ENCODE measurements around the gene CCNE1.
A peak's percentile ranks its signal among the peaks of the same experiment; 100 is the strongest.

CCNE1 gene

DNA sequence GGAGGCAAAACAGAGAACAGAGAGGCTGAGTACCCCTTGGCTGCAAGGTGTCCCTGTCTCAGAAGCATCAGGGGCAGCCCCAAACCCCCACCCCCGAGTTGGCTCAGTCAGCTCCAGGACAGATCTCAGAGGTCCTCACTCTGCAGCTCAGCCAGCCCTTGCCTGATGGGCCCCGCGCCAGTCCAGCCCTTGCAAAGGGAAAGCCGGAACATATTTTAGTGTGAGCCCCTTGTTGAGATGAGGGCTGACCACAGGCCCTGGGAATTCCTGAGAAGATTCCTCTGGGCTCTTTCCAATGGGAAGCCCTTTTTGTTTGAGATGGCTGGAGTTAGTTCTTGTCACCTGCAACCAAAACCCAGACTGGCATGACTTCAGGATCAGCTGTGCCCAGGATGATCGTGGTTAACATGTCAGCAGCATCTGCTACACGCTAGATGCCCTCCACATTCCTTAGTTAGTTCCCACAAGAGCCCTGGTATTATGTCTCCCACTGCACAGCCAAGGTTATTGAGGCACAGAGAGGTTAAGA lies 33.9 kb upstream of the CCNE1 start:
- Histone ChIP-seq H3K9me2 (replicated peaks; ENCODE audit: low read depth, low read length) (no peaks in the 10 kb centered on the region), H3K27me3 (ENCODE audit: insufficient read depth, low read length, poor library complexity, severe bottlenecking) (no peaks in the 10 kb centered on the region), H4K20me1 (ENCODE audit: insufficient read depth, low read length, poor library complexity, severe bottlenecking) (no peaks in the 10 kb centered on the region), H3K4me1 (ENCODE audit: insufficient read depth, low read length, poor library complexity, severe bottlenecking) (peaks cover 11% of the 10 kb centered on the region), H3K4me2 (ENCODE audit: low read depth, low read length, poor library complexity, severe bottlenecking) (no peak overlapping the region), H3K9ac (ENCODE audit: low read depth, low read length, poor library complexity, severe bottlenecking) (no peak overlapping the region), H3K4me3 (ENCODE audit: low read length, poor library complexity, severe bottlenecking) (no peak overlapping the region), H3K9me3 (ENCODE audit: insufficient read depth, low read depth, low read length) (no peaks in the 10 kb centered on the region), H3F3A (ENCODE audit: low read depth) (no peaks in the 10 kb centered on the region), H3K36me3 (ENCODE audit: insufficient read depth, low read length) (no peaks in the 10 kb centered on the region), H3K79me2 (ENCODE audit: insufficient read depth, low read length) (no peaks in the 10 kb centered on the region), H2AFZ (ENCODE audit: low read length) (no peak overlapping the region)
- TF ChIP-seq, protein P1, sequence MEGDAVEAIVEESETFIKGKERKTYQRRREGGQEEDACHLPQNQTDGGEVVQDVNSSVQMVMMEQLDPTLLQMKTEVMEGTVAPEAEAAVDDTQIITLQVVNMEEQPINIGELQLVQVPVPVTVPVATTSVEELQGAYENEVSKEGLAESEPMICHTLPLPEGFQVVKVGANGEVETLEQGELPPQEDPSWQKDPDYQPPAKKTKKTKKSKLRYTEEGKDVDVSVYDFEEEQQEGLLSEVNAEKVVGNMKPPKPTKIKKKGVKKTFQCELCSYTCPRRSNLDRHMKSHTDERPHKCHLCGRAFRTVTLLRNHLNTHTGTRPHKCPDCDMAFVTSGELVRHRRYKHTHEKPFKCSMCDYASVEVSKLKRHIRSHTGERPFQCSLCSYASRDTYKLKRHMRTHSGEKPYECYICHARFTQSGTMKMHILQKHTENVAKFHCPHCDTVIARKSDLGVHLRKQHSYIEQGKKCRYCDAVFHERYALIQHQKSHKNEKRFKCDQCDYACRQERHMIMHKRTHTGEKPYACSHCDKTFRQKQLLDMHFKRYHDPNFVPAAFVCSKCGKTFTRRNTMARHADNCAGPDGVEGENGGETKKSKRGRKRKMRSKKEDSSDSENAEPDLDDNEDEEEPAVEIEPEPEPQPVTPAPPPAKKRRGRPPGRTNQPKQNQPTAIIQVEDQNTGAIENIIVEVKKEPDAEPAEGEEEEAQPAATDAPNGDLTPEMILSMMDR (conservative IDR thresholded peaks at IDR 0.05; ENCODE audit: low read length), result no peak
- no peak for TF ChIP-seq EZH2phosphoT487 (IDR thresholded peaks at IDR 0.05; ENCODE audit: borderline replicate concordance)

DNA sequence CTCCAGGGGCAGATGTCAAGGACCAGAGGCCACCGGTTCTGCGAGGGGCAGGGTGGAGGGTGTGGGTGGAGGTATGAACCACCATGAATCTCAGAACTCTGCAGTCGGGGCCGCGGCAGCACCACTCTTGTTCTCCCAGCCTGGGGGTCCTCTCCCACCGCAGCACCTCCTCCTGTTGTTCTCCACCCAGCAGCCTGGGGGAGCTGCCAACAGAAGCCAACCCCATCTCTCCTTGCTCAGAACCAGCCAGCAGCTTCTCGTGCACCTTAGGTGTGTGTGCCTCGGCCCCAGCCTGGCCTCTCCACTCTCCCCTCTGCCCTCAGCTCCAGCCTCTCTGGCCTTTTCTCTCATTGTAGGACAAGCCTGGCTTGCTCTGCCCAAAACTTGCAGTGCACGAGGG lies 31.9 kb upstream of the CCNE1 start:
- H3F3A ChIP-seq (ENCODE audit: low read depth), result no peaks in the 10 kb centered on the region
- no peaks in the 10 kb centered on the region for H3K9me2 ChIP-seq (replicated peaks; ENCODE audit: low read depth, low read length)
- TF ChIP-seq EZH2phosphoT487 (IDR thresholded peaks at IDR 0.05; ENCODE audit: borderline replicate concordance), result no peak
- TF ChIP-seq, protein P1 (conservative IDR thresholded peaks at IDR 0.05; ENCODE audit: low read length), result peak; percentile 38; the same call in 1 of the 2 replicates
- H3K9ac ChIP-seq (ENCODE audit: low read depth, low read length, poor library complexity, severe bottlenecking), result no peak overlapping the region
- H3K36me3 ChIP-seq (ENCODE audit: insufficient read depth, low read length), result no peaks in the 10 kb centered on the region
- no peaks in the 10 kb centered on the region for H4K20me1 ChIP-seq (ENCODE audit: insufficient read depth, low read length, poor library complexity, severe bottlenecking)
- peaks cover 9% of the 10 kb centered on the region for H3K4me1 ChIP-seq (ENCODE audit: insufficient read depth, low read length, poor library complexity, severe bottlenecking)
- H3K9me3 ChIP-seq (ENCODE audit: insufficient read depth, low read depth, low read length), result no peaks in the 10 kb centered on the region
- no peaks in the 10 kb centered on the region for H3K27me3 ChIP-seq (ENCODE audit: insufficient read depth, low read length, poor library complexity, severe bottlenecking)
- H3K4me2 ChIP-seq (ENCODE audit: low read depth, low read length, poor library complexity, severe bottlenecking), result no peak overlapping the region
- H2AFZ ChIP-seq (ENCODE audit: low read length), result 0 out of 2 replicates have a peak overlapping the region, but pooled peaks have one; percentile 23
- no peaks in the 10 kb centered on the region for H3K79me2 ChIP-seq (ENCODE audit: insufficient read depth, low read length)
- H3K4me3 ChIP-seq (ENCODE audit: low read length, poor library complexity, severe bottlenecking), result no peak overlapping the region

DNA sequence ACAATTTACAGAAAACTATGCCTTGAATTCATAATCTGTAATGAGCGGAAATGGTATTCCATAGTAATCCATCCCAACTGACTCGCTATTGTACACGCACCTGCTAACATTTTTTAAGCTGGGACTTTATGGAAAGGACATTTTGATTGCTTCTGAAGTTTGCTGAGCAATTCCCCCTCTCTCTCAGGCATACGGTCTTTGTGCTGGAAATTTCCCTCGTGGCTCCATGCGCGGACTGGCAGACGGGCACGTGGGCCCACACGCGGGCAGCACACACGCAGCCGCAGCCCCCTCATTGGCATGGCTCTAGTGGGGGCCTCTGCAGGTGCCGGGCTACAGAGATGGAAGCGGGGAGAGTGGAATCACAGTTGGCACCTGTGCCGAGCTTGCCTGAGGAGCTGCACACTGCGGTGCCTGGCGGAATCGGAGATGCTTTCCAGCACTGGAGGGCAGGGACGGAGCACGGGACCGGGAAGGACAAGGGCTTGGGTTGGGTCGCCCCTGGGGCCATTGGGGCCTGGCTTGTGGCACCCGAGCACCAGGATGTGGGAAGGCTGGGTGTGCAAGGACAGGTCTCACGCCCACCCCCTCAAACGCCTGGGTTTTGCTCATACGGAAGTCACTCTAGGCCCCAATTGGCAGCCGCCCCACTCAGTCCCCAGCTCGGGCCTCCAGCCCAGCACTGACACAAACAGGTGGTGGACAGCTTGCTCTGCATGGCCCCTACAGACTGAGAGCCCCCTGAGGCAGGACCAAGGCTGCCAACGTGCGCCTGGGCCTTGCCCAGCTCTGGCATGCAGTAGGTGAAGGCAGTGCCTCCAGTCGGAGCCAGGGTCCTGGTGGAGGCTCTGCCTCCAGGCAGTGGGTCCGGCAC lies 30.2 kb upstream of the CCNE1 start:
- Histone ChIP-seq H3F3A (ENCODE audit: low read depth) (no peaks in the 10 kb centered on the region), H3K27me3 (ENCODE audit: insufficient read depth, low read length, poor library complexity, severe bottlenecking) (no peaks in the 10 kb centered on the region), H3K9ac (ENCODE audit: low read depth, low read length, poor library complexity, severe bottlenecking) (no peak overlapping the region), H3K79me2 (ENCODE audit: insufficient read depth, low read length) (no peaks in the 10 kb centered on the region), H3K9me3 (ENCODE audit: insufficient read depth, low read depth, low read length) (no peaks in the 10 kb centered on the region), H3K36me3 (ENCODE audit: insufficient read depth, low read length) (no peaks in the 10 kb centered on the region), H3K4me2 (ENCODE audit: low read depth, low read length, poor library complexity, severe bottlenecking) (no peak overlapping the region), H4K20me1 (ENCODE audit: insufficient read depth, low read length, poor library complexity, severe bottlenecking) (no peaks in the 10 kb centered on the region), H3K4me3 (ENCODE audit: low read length, poor library complexity, severe bottlenecking) (no peak overlapping the region), H3K9me2 (replicated peaks; ENCODE audit: low read depth, low read length) (no peaks in the 10 kb centered on the region), H3K4me1 (ENCODE audit: insufficient read depth, low read length, poor library complexity, severe bottlenecking) (no peaks in the 10 kb centered on the region), H2AFZ (ENCODE audit: low read length) (no peak overlapping the region)
- TF ChIP-seq EZH2phosphoT487 (IDR thresholded peaks at IDR 0.05; ENCODE audit: borderline replicate concordance), result no peak
- TF ChIP-seq, protein P1 (conservative IDR thresholded peaks at IDR 0.05; ENCODE audit: low read length), result no peak
